Neural crest cell (in vitro differentiated cells): Measurements from ENCODE around the gene SLC27A3. TPM values are rescaled to one million over a fixed set of nuclear protein-coding genes. Genes with fewer than 3 reads are reported as not detected.
A peak's percentile ranks its signal among the peaks of the same experiment; 100 is the strongest.

ENCODE experiments used
- DNase-seq: peaks from one replicate; pipeline ENCODE4 v3.0.0; 2021; ENCODE audit warnings: low read depth, mixed read lengths, low spot score
- H3K27ac Mint-ChIP-seq: one replicate; pipeline ENCODE4 v1.8.0; 2021; ENCODE audit warnings: mild to moderate bottlenecking, mixed read lengths; ENCODE audit not compliant: unreplicated experiment
- H3K27me3 Mint-ChIP-seq: 2 replicates; pipeline ENCODE4 v1.8.0; 2021; ENCODE audit warnings: low read depth, mild to moderate bottlenecking, mixed read lengths
- H3K36me3 Mint-ChIP-seq: 2 replicates; pipeline ENCODE4 v1.8.0; 2021; ENCODE audit warnings: low read depth, mild to moderate bottlenecking, mixed read lengths
- H3K4me1 Mint-ChIP-seq: 2 replicates; pipeline ENCODE4 v1.8.0; 2021; ENCODE audit warnings: mixed read lengths
- H3K4me3 Mint-ChIP-seq: one replicate; pipeline ENCODE4 v1.8.0; 2021; ENCODE audit warnings: mild to moderate bottlenecking, mixed read lengths
- H3K9me3 Mint-ChIP-seq: 2 replicates; pipeline ENCODE4 v1.8.0; 2021; ENCODE audit warnings: mixed read lengths
- CTCF ChIP-seq: fragments of 200-600 bp; sonication (generic); conservative IDR thresholded peaks from 2 replicates; pipeline ENCODE4 v1.5.0; 2021; ENCODE audit warnings: antibody characterized with exemption, mild to moderate bottlenecking
- total RNA-seq: library from RNA; stranded (reverse); gene quantifications from 2 replicates; pipeline ENCODE4 v1.2.1, GENCODE V29; 2021

The SLC27A3 gene
- total RNA-seq, 1 donor from 2014 or later: 16.8 TPM

GRCh38 chr1:153801028-153801625 lies 25.9 kb downstream of the SLC27A3 start:
- peaks cover 2% of the 10 kb centered on the region for H3K27me3 Mint-ChIP-seq
- DNase-seq: no peak
- peaks cover 23% of the 10 kb centered on the region for H3K4me1 Mint-ChIP-seq
- H3K27ac Mint-ChIP-seq: peak overlapping the region; percentile 53
- H3K9me3 Mint-ChIP-seq: no peaks in the 10 kb centered on the region
- no peak for TF ChIP-seq CTCF
- peaks cover 4% of the 10 kb centered on the region for H3K36me3 Mint-ChIP-seq
- no peak overlapping the region for H3K4me3 Mint-ChIP-seq

- Mint-ChIP-seq H3K27me3 (peaks cover 4% of the 10 kb centered on the region), H3K4me3 (peak overlapping the region; percentile 35), H3K27ac (no peak overlapping the region), H3K4me1 (peaks cover 15% of the 10 kb centered on the region), H3K36me3 (peaks cover 1% of the 10 kb centered on the region), H3K9me3 (no peaks in the 10 kb centered on the region)
- DNase-seq: no peak
- TF ChIP-seq CTCF: no peak
These were observed 26.8 kb downstream of the SLC27A3 start for GRCh38 chr1:153801786-153802697.

- no peaks in the 10 kb centered on the region for H3K9me3 Mint-ChIP-seq
- peaks cover 2% of the 10 kb centered on the region for H3K27me3 Mint-ChIP-seq
- H3K4me1 Mint-ChIP-seq: peaks cover 11% of the 10 kb centered on the region
- DNase-seq: no peak
- H3K36me3 Mint-ChIP-seq: peaks cover 3% of the 10 kb centered on the region
- peak overlapping the region; percentile 87 for H3K27ac Mint-ChIP-seq
- peak overlapping the region; percentile 32 for H3K4me3 Mint-ChIP-seq
- no peak for TF ChIP-seq CTCF
These were observed 28.4 kb downstream of the SLC27A3 start for GRCh38 chr1:153803470-153804056.

- H3K4me1 Mint-ChIP-seq: peaks cover 11% of the 10 kb centered on the region
- peaks cover 5% of the 10 kb centered on the region for H3K36me3 Mint-ChIP-seq
- peak overlapping the region; percentile 73 for H3K27ac Mint-ChIP-seq
- no peak for DNase-seq
- peaks cover 2% of the 10 kb centered on the region for H3K27me3 Mint-ChIP-seq
- H3K9me3 Mint-ChIP-seq: no peaks in the 10 kb centered on the region
- TF ChIP-seq CTCF: no peak
- no peak overlapping the region for H3K4me3 Mint-ChIP-seq
These were observed 28.9 kb downstream of the SLC27A3 start for GRCh38 chr1:153804112-153804511.

- H3K27me3 Mint-ChIP-seq: peaks cover 2% of the 10 kb centered on the region
- peaks cover 15% of the 10 kb centered on the region for H3K36me3 Mint-ChIP-seq
- H3K4me3 Mint-ChIP-seq: peak overlapping the region; percentile 59
- no peak for DNase-seq
- H3K27ac Mint-ChIP-seq: no peak overlapping the region
- no peaks in the 10 kb centered on the region for H3K9me3 Mint-ChIP-seq
- H3K4me1 Mint-ChIP-seq: peaks cover 11% of the 10 kb centered on the region
- no peak for TF ChIP-seq CTCF
These were observed 30.0 kb downstream of the SLC27A3 start for GRCh38 chr1:153805042-153805745.
